ENCODE results near the gene SNRPA1.
A peak's percentile ranks its signal among the peaks of the same experiment; 100 is the strongest.

SNRPA1 gene

GRCh38 chr15:101254157-101255050 lies 40.6 kb downstream of the SNRPA1 start:
- no peak for DNase-seq (ENCODE audit: insufficient read length)
- FAIRE-seq: no peak
- no peak for TF ChIP-seq TAF1 (IDR thresholded peaks at IDR 0.05; ENCODE audit: borderline replicate concordance, low read depth, low read length)
- TF ChIP-seq POLR2A (IDR thresholded peaks at IDR 0.05; ENCODE audit: low read depth, low read length): no peak
- TF ChIP-seq POLR2AphosphoS5 (IDR thresholded peaks at IDR 0.05; ENCODE audit: low read depth, low read length): no peak

GRCh38 chr15:101252836-101253235 lies 42.2 kb downstream of the SNRPA1 start:
- TF ChIP-seq TAF1 (IDR thresholded peaks at IDR 0.05; ENCODE audit: borderline replicate concordance, low read depth, low read length): no peak
- no peak for TF ChIP-seq POLR2A (IDR thresholded peaks at IDR 0.05; ENCODE audit: low read depth, low read length)
- no peak for TF ChIP-seq POLR2AphosphoS5 (IDR thresholded peaks at IDR 0.05; ENCODE audit: low read depth, low read length)
- DNase-seq (ENCODE audit: insufficient read length): no peak
- no peak for FAIRE-seq

GRCh38 chr15:101251830-101252820 lies 42.9 kb downstream of the SNRPA1 start, which contains the start of gene CHSY1:
Gene CHSY1 (minus strand): TSS chr15:101252048. CDS start chr15:101251456, 592 bp downstream.
- DNase-seq (ENCODE audit: insufficient read length) (peak; percentile 76), FAIRE-seq (peak; percentile 84)
- peak; percentile 84 for TF ChIP-seq POLR2A (IDR thresholded peaks at IDR 0.05; ENCODE audit: low read depth, low read length)
- peak; percentile 85 for TF ChIP-seq POLR2AphosphoS5 (IDR thresholded peaks at IDR 0.05; ENCODE audit: low read depth, low read length)
- peak; percentile 58; the same call in 1 of the 2 replicates for TF ChIP-seq TAF1 (IDR thresholded peaks at IDR 0.05; ENCODE audit: borderline replicate concordance, low read depth, low read length)

GRCh38 chr15:101250873-101251829 lies 43.9 kb downstream of the SNRPA1 start:
- TF ChIP-seq POLR2AphosphoS5 (IDR thresholded peaks at IDR 0.05; ENCODE audit: low read depth, low read length) (no peak), POLR2A (IDR thresholded peaks at IDR 0.05; ENCODE audit: low read depth, low read length) (no peak), TAF1 (IDR thresholded peaks at IDR 0.05; ENCODE audit: borderline replicate concordance, low read depth, low read length) (no peak)
- no peak for FAIRE-seq
- no peak for DNase-seq (ENCODE audit: insufficient read length)

- DNase-seq (ENCODE audit: insufficient read length) (no peak), FAIRE-seq (peak; percentile 9)
- TF ChIP-seq POLR2AphosphoS5 (IDR thresholded peaks at IDR 0.05; ENCODE audit: low read depth, low read length) (no peak), TAF1 (IDR thresholded peaks at IDR 0.05; ENCODE audit: borderline replicate concordance, low read depth, low read length) (no peak), POLR2A (IDR thresholded peaks at IDR 0.05; ENCODE audit: low read depth, low read length) (no peak)
Observed at GRCh38 chr15:101250341-101250831, 44.7 kb downstream of the SNRPA1 start.

- TF ChIP-seq TAF1 (IDR thresholded peaks at IDR 0.05; ENCODE audit: borderline replicate concordance, low read depth, low read length) (no peak), POLR2AphosphoS5 (IDR thresholded peaks at IDR 0.05; ENCODE audit: low read depth, low read length) (no peak), POLR2A (IDR thresholded peaks at IDR 0.05; ENCODE audit: low read depth, low read length) (no peak)
- FAIRE-seq (no peak), DNase-seq (ENCODE audit: insufficient read length) (no peak)
Observed at GRCh38 chr15:101248274-101248673, 46.8 kb downstream of the SNRPA1 start.

- no peak for DNase-seq (ENCODE audit: insufficient read length)
- no peak for FAIRE-seq
- TF ChIP-seq POLR2AphosphoS5 (IDR thresholded peaks at IDR 0.05; ENCODE audit: low read depth, low read length): no peak
- no peak for TF ChIP-seq POLR2A (IDR thresholded peaks at IDR 0.05; ENCODE audit: low read depth, low read length)
- no peak for TF ChIP-seq TAF1 (IDR thresholded peaks at IDR 0.05; ENCODE audit: borderline replicate concordance, low read depth, low read length)
Observed at GRCh38 chr15:101246824-101247745, 48.0 kb downstream of the SNRPA1 start.

- DNase-seq (ENCODE audit: insufficient read length) (no peak), FAIRE-seq (no peak)
- TF ChIP-seq TAF1 (IDR thresholded peaks at IDR 0.05; ENCODE audit: borderline replicate concordance, low read depth, low read length): no peak
- no peak for TF ChIP-seq POLR2A (IDR thresholded peaks at IDR 0.05; ENCODE audit: low read depth, low read length)
- no peak for TF ChIP-seq POLR2AphosphoS5 (IDR thresholded peaks at IDR 0.05; ENCODE audit: low read depth, low read length)
Observed at GRCh38 chr15:101246391-101246790, 48.7 kb downstream of the SNRPA1 start.

GRCh38 chr15:101244889-101245668 lies 50.0 kb downstream of the SNRPA1 start:
- TF ChIP-seq TAF1 (IDR thresholded peaks at IDR 0.05; ENCODE audit: borderline replicate concordance, low read depth, low read length) (no peak), POLR2AphosphoS5 (IDR thresholded peaks at IDR 0.05; ENCODE audit: low read depth, low read length) (0 out of 2 replicates have a peak, but pooled peaks have one; percentile 49), POLR2A (IDR thresholded peaks at IDR 0.05; ENCODE audit: low read depth, low read length) (no peak)
- FAIRE-seq: no peak
- DNase-seq (ENCODE audit: insufficient read length): no peak
